H1 (cell line): Measurements from ENCODE around the gene BLVRA. TPM values are rescaled to one million over a fixed set of nuclear protein-coding genes. Genes with fewer than 3 reads are reported as not detected.

Experiments used
- CTCF ChIA-PET: fragments of 300-600 bp; sonication (Branson Sonifier 250); formaldehyde crosslinking; loops from one replicate; lab custom pipeline; 2021; ENCODE audit not compliant: partially characterized antibody; lab: Charles Lee
- POLR2A ChIA-PET: fragments of 300-600 bp; sonication (Branson Sonifier 250); formaldehyde crosslinking; loops from one replicate; lab custom pipeline; 2021; ENCODE audit warnings: inconsistent platforms; ENCODE audit not compliant: partially characterized antibody; lab: Charles Lee
- DNase-seq, 2 experiments: peaks; one replicate each; pipeline versions ENCODE4 v3.0.0 to v3.0.0-alpha.2; 2010 to 2022; ENCODE audit warnings: low spot score in 2 of 2, low read depth in 1 of 2, mixed read lengths in 1 of 2
- FAIRE-seq: peaks from 2 replicates; lab custom pipeline; 2011; peaks lifted over from hg19 to GRCh38; lab: Jason Lieb, UNC
- H2AFZ ChIP-seq: 2 replicates; pipeline ENCODE4 v1.8.1; 2012; ENCODE audit warnings: low read length, inconsistent platforms
- H2AK5ac ChIP-seq: 2 replicates; pipeline ENCODE4 v1.6.1; 2013; ENCODE audit warnings: low read depth, low read length
- H2BK120ac ChIP-seq: replicated peaks from 2 replicates; pipeline ENCODE3; 2013; ENCODE audit warnings: low read depth, low read length, inconsistent platforms
- H2BK12ac ChIP-seq: 2 replicates; pipeline ENCODE4 v1.6.1; 2013; ENCODE audit warnings: low read depth, low read length
- H2BK15ac ChIP-seq: 2 replicates; pipeline ENCODE4 v1.6.1; 2013; ENCODE audit warnings: low read length
- H2BK20ac ChIP-seq: 2 replicates; pipeline ENCODE4 v1.6.1; 2013; ENCODE audit warnings: low read length
- H2BK5ac ChIP-seq: 2 replicates; pipeline ENCODE4 v1.6.1; 2013; ENCODE audit warnings: low read depth, low read length
- H3K14ac ChIP-seq: 2 replicates; pipeline ENCODE4 v1.6.1; 2013; ENCODE audit warnings: inconsistent platforms; ENCODE audit not compliant: insufficient read length
- H3K18ac ChIP-seq: 2 replicates; pipeline ENCODE4 v1.6.1; 2013; ENCODE audit warnings: low read length; ENCODE audit errors: extremely low read depth
- H3K23ac ChIP-seq: 2 replicates; pipeline ENCODE4 v1.6.1; 2013; ENCODE audit warnings: inconsistent platforms; ENCODE audit not compliant: insufficient read length
- H3K23me2 ChIP-seq: 2 replicates; pipeline ENCODE4 v1.6.1; 2013; ENCODE audit warnings: low read depth, low read length
- H3K27ac ChIP-seq: 2 replicates; pipeline ENCODE4 v1.6.1; 2011; ENCODE audit warnings: low read depth, low read length, inconsistent platforms
- H3K27me3 ChIP-seq, 4 experiments: replicated peaks in 1 of 4; 1 replicate in 1 of 4; 2 replicates in 3 of 4; pipeline versions ENCODE4 v1.6.1 to v1.8.1; 2011 to 2013; ENCODE audit warnings: low read length in 3 of 4, mild to moderate bottlenecking in 3 of 4, inconsistent platforms in 2 of 4, mixed read lengths in 2 of 4, moderate library complexity in 1 of 4; ENCODE audit not compliant: control insufficient read depth in 3 of 4, insufficient read depth in 3 of 4; ENCODE audit errors: extremely low read depth in 1 of 4
- H3K36me3 ChIP-seq, 4 experiments: 2 replicates each; pipeline versions ENCODE4 v1.6.1 to v1.8.1; 2011 to 2013; ENCODE audit warnings: mild to moderate bottlenecking in 4 of 4, low read length in 3 of 4, moderate library complexity in 2 of 4, control low read depth in 1 of 4, inconsistent platforms in 1 of 4; ENCODE audit not compliant: insufficient read depth in 4 of 4, control insufficient read depth in 2 of 4
- H3K4ac ChIP-seq: replicated peaks from 2 replicates; pipeline ENCODE3; 2013; ENCODE audit warnings: low read length, low read depth, mixed read lengths, inconsistent platforms; ENCODE audit not compliant: insufficient read length
- H3K4me1 ChIP-seq, 4 experiments: replicated peaks in 1 of 4; 1 replicate in 1 of 4; 2 replicates in 3 of 4; pipeline versions ENCODE4 v1.6.1 to v1.8.1; 2011 to 2013; ENCODE audit warnings: low read length in 3 of 4, inconsistent platforms in 2 of 4, mixed read lengths in 1 of 4; ENCODE audit not compliant: insufficient read depth in 4 of 4, control insufficient read depth in 3 of 4
- H3K4me2 ChIP-seq, 2 experiments: 2 replicates each; pipeline versions ENCODE4 v1.6.1 to v1.8.1; 2011 to 2013; ENCODE audit warnings: low read depth in 2 of 2, low read length in 2 of 2, control low read depth in 1 of 2, inconsistent platforms in 1 of 2, mild to moderate bottlenecking in 1 of 2; ENCODE audit not compliant: insufficient read depth in 1 of 2
- H3K4me3 ChIP-seq, 4 experiments: fragments of 200-600, 300-600 bp in 1 of 4; sonication (generic), shearing (Covaris generic), sonication (Bioruptor Twin) in 1 of 4; 2 replicates each; pipeline versions ENCODE4 v1.5.1 to v1.8.1; 2011 to 2016; ENCODE audit warnings: low read length in 4 of 4, low read depth in 3 of 4, control low read depth in 2 of 4, inconsistent platforms in 2 of 4, mild to moderate bottlenecking in 2 of 4, mixed read lengths in 1 of 4, moderate library complexity in 1 of 4; ENCODE audit not compliant: insufficient read depth in 2 of 4; ENCODE audit errors: extremely low read depth in 1 of 4
- H3K56ac ChIP-seq: replicated peaks from 2 replicates; pipeline ENCODE3; 2013; ENCODE audit warnings: low read depth, mild to moderate bottlenecking, mixed read lengths, low read length, inconsistent platforms; ENCODE audit not compliant: insufficient read length
- H3K79me1 ChIP-seq: 2 replicates; pipeline ENCODE4 v1.6.1; 2013; ENCODE audit warnings: low read depth, low read length, control low read depth
- H3K79me2 ChIP-seq, 2 experiments: 2 replicates each; pipeline versions ENCODE4 v1.6.1 to v1.8.1; 2012 to 2013; ENCODE audit warnings: low read length in 2 of 2, mild to moderate bottlenecking in 2 of 2, inconsistent platforms in 1 of 2; ENCODE audit not compliant: insufficient read depth in 2 of 2, control insufficient read depth in 1 of 2
- H3K9ac ChIP-seq, 4 experiments: replicated peaks in 1 of 4; 1 replicate in 1 of 4; 2 replicates in 3 of 4; pipeline versions ENCODE4 v1.6.1 to v1.8.1; 2011 to 2013; ENCODE audit warnings: low read depth in 3 of 4, low read length in 3 of 4, control low read depth in 2 of 4, mild to moderate bottlenecking in 2 of 4, moderate library complexity in 2 of 4, inconsistent platforms in 1 of 4; ENCODE audit errors: extremely low read depth in 1 of 4
- H3K9me3 ChIP-seq, 2 experiments: 2 replicates each; pipeline versions ENCODE4 v1.6.1 to v1.8.1; 2012 to 2013; ENCODE audit warnings: mild to moderate bottlenecking in 2 of 2, moderate library complexity in 2 of 2, control low read depth in 1 of 2, inconsistent platforms in 1 of 2, low read depth in 1 of 2, low read length in 1 of 2, mixed read lengths in 1 of 2; ENCODE audit not compliant: insufficient read depth in 2 of 2
- H4K20me1 ChIP-seq, 2 experiments: replicated peaks in 1 of 2; 2 replicates each; pipeline versions ENCODE3 to v1.8.1; 2011 to 2013; ENCODE audit warnings: inconsistent platforms in 2 of 2, low read length in 2 of 2, mild to moderate bottlenecking in 1 of 2; ENCODE audit not compliant: insufficient read depth in 2 of 2, control insufficient read depth in 1 of 2
- H4K5ac ChIP-seq: 2 replicates; pipeline ENCODE4 v1.6.1; 2013; ENCODE audit warnings: low read length, low read depth, mixed read lengths, inconsistent platforms; ENCODE audit not compliant: insufficient read length
- H4K8ac ChIP-seq: 2 replicates; pipeline ENCODE4 v1.8.0; 2013; ENCODE audit warnings: mild to moderate bottlenecking, moderate library complexity, low read length, inconsistent platforms; ENCODE audit not compliant: insufficient read depth; ENCODE audit errors: extremely low read depth
- H4K91ac ChIP-seq: replicated peaks from 2 replicates; pipeline ENCODE3; 2013; ENCODE audit warnings: low read length, mixed read lengths, inconsistent platforms; ENCODE audit not compliant: insufficient read length
- E2F6 ChIP-seq: IDR thresholded peaks from 2 replicates; pipeline ENCODE4 v1.6.1; 2012; ENCODE audit warnings: inconsistent platforms
- GABPA ChIP-seq: IDR thresholded peaks from 2 replicates; pipeline ENCODE4 v1.6.1; 2011; ENCODE audit warnings: mild to moderate bottlenecking, low read length, moderate library complexity, borderline replicate concordance; ENCODE audit not compliant: insufficient read depth
- HDAC2 ChIP-seq, 2 experiments: fragments of 300-600 bp in 1 of 2; sonication (generic) in 1 of 2; IDR thresholded peaks; 2 replicates each; pipeline ENCODE4 v1.6.1; 2011 to 2012; ENCODE audit warnings: low read depth in 2 of 2, low read length in 2 of 2, mild to moderate bottlenecking in 2 of 2, moderate library complexity in 2 of 2, borderline replicate concordance in 1 of 2, inconsistent platforms in 1 of 2
- JUN ChIP-seq: IDR thresholded peaks from 2 replicates; pipeline ENCODE4 v1.6.1; 2011; ENCODE audit warnings: low read depth, mild to moderate bottlenecking, improper control_type of control experiment, low read length
- PHF8 ChIP-seq: fragments of 200-600 bp; sonication (generic); conservative IDR thresholded peaks from 2 replicates; pipeline ENCODE4 v1.7.1; 2012; ENCODE audit warnings: low read depth, mild to moderate bottlenecking, inconsistent platforms, low read length, moderate library complexity
- RXRA ChIP-seq: IDR thresholded peaks from 2 replicates; pipeline ENCODE4 v1.6.1; 2011; ENCODE audit warnings: low read depth, mild to moderate bottlenecking, low read length, moderate library complexity; ENCODE audit not compliant: insufficient read depth
- WGBS, 2 experiments: shearing (Covaris generic) in 1 of 2; methylation state at CpG; one replicate each; pipeline versions ENCODE4 v1.1.6 to v1.1.7; 2013 to 2015; ENCODE audit warnings: low lambda C conversion rate in 2 of 2, mixed read lengths in 2 of 2, inconsistent platforms in 1 of 2, low coverage in 1 of 2, missing lambda C conversion rate in 1 of 2; ENCODE audit not compliant: insufficient replicate concordance in 2 of 2, insufficient coverage in 1 of 2, insufficient read length in 1 of 2; ENCODE audit errors: extremely low coverage in 1 of 2, missing lambda C conversion rate in 1 of 2; 5-methylcytosine and 5-hydroxymethylcytosine counted together
- polyA plus RNA-seq, 7 experiments: library from polyadenylated mRNA; depleted of rRNA in 3 of 7; stranded (reverse) in 5 of 7; unstranded in 2 of 7; fragments of >200 nt in 5 of 7; fragments of 200-250 nt in 2 of 7; gene quantifications; 1 replicate in 5 of 7; 2 replicates in 1 of 7; 4 replicates in 1 of 7; pipeline versions ENCODE4 v1.2.1 to v1.2.3, GENCODE V29; 2011 to 2013; ENCODE audit warnings: missing spikeins in 2 of 7, mixed read lengths in 2 of 7
- total RNA-seq: library from RNA; stranded (reverse); fragmentation: NEBNext Ultra II Directional; extraction: Animal tissue kit (Norgen Biotek cat#: 25700); gene quantifications from 2 replicates; pipeline ENCODE4 v1.2.1, GENCODE V29; 2021
- TF ChIP-seq, protein P1 (sequence below): IDR thresholded peaks from 2 replicates; pipeline ENCODE4 v1.6.1; 2012; ENCODE audit warnings: inconsistent platforms

Gene BLVRA
- total and polyA plus RNA-seq, 2 of the 8 experiments (the other 6 are each of a cell fraction or from before 2014, with no cell fraction given) = 16.1 to 37.1 TPM

DNA sequence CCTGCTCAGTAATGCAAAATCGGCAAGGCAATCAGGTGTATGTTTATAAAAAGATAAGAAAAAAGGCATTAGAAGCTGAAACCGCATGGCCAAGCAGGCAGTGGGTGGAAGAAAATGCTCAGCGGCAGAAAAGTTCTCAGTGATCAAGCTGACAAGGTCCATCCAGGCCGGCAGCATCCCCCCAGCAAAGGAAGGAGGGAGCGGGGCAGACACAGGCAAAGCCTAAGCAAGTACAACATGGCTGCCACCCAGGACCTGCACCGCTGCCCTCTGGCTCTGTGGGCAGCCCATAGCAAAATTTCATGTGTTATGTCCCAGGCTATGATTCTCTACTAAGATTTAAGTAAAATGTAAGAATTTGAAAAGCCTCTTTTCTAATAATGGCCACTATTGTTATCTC lies 65.5 kb downstream of the BLVRA start:
- no peak overlapping the region for H3K18ac ChIP-seq
- no peak overlapping the region for H3K14ac ChIP-seq
- H2BK20ac ChIP-seq = no peak overlapping the region
- FAIRE-seq = no peak
- no peak overlapping the region for H4K8ac ChIP-seq
- 82% methylated on average over 6 of the region's 6 CpGs; no CpG with 5 or more reads in 1 of the 2 experiments for WGBS, 2 experiments
- POLR2A ChIA-PET = no interaction called here
- H3K4me3 ChIP-seq = no peak overlapping the region
- no peak overlapping the region for H2AFZ ChIP-seq
- H4K20me1 ChIP-seq = no peaks in the 10 kb centered on the region
- no peaks in the 10 kb centered on the region for H3K9me3 ChIP-seq
- H3K4me2 ChIP-seq = no peak overlapping the region
- H2BK12ac ChIP-seq = no peak overlapping the region
- no peak overlapping the region for H3K9ac ChIP-seq
- CTCF ChIA-PET = interaction anchor here (1.8 kb wide), 1 partner anchor 241 kb away, joined by 8 read pairs; the partner anchor contains the start of gene STK17A
- peaks cover 0 to 10% (median 3%) of the 10 kb centered on the region in 4 experiments; a peak in 3 of 7 replicates for H3K4me1 ChIP-seq
- H3K27me3 ChIP-seq = peaks cover 0 to 1% (median 0%) of the 10 kb centered on the region in 4 experiments; a peak in 1 of 7 replicates
- no peaks in the 10 kb centered on the region for H3K79me1 ChIP-seq
- H3K23me2 ChIP-seq = no peaks in the 10 kb centered on the region
- TF ChIP-seq JUN (no peak), RXRA (no peak), HDAC2 (IDR thresholded peaks at IDR 0.05; ENCODE audit: borderline replicate concordance in 1 of 2, low read depth in 2 of 2, low read length in 2 of 2) (no peak), PHF8 (no peak), E2F6 (no peak), GABPA (no peak)
- TF ChIP-seq, protein P1, sequence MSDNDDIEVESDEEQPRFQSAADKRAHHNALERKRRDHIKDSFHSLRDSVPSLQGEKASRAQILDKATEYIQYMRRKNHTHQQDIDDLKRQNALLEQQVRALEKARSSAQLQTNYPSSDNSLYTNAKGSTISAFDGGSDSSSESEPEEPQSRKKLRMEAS = no peak
- TF ChIP-seq, all 59 proteins: peak for 0
- H3K27ac ChIP-seq = no peak overlapping the region
- no peak overlapping the region for H2BK5ac ChIP-seq
- H3K56ac ChIP-seq = no peak overlapping the region
- no peak overlapping the region for H2AK5ac ChIP-seq
- no peaks in the 10 kb centered on the region for H3K36me3 ChIP-seq
- no peak overlapping the region for H3K4ac ChIP-seq
- no peak overlapping the region for H2BK120ac ChIP-seq
- no peaks in the 10 kb centered on the region for H3K79me2 ChIP-seq
- H3K23ac ChIP-seq = no peak overlapping the region
- no peak overlapping the region for H2BK15ac ChIP-seq
- no peak overlapping the region for H4K91ac ChIP-seq
- no peak for DNase-seq
- H4K5ac ChIP-seq = no peak overlapping the region
